ENCODE data around the gene TSHZ3. TPM values are rescaled to one million over a fixed set of nuclear protein-coding genes. Genes with fewer than 3 reads are reported as not detected.

TSHZ3 gene
- total and polyA plus RNA-seq, 9 of the 15 experiments (the other 6 are each of a cell fraction or from before 2014, with no cell fraction given), result 0.03 to 0.13 (median 0.05) TPM; not detected in 5

GRCh38 chr19:31319465-31319864 lies 29.8 kb downstream of the TSHZ3 start:
- Histone ChIP-seq H3K27me3 (ENCODE audit: control insufficient read depth in 2 of 2, insufficient read depth in 2 of 2, low read length in 2 of 2) (peaks cover 5 to 33% of the 10 kb centered on the region in 2 experiments; a peak in 3 of 5 replicates), H4K20me1 (replicated peaks; ENCODE audit: control insufficient read depth, insufficient read depth, low read length) (no peaks in the 10 kb centered on the region), H3K27ac (ENCODE audit: extremely low read depth, low read depth, low read length) (no peak overlapping the region), H3K79me2 (ENCODE audit: control insufficient read depth, insufficient read depth, low read length) (no peaks in the 10 kb centered on the region), H3K9ac (ENCODE audit: insufficient read depth in 1 of 2, low read depth in 2 of 2, low read length in 2 of 2) (no peak overlapping the region), H3K9me3 (replicated peaks; ENCODE audit: control insufficient read depth, insufficient read depth, low read depth, low read length) (no peaks in the 10 kb centered on the region), H3K4me1 (replicated peaks in 1 of 2; ENCODE audit: control insufficient read depth in 2 of 2, insufficient read depth in 2 of 2, low read length in 2 of 2) (no peaks in the 10 kb centered on the region), H3K4me3 (no peak overlapping the region), H3K36me3 (ENCODE audit: control insufficient read depth, insufficient read depth, low read length) (no peaks in the 10 kb centered on the region), H2AFZ (ENCODE audit: low read depth, low read length) (no peak overlapping the region), H3K9me1 (ENCODE audit: control insufficient read depth, insufficient read depth, low read length) (no peaks in the 10 kb centered on the region), H3K4me2 (ENCODE audit: insufficient read depth, low read length) (no peak overlapping the region)
- ChIA-PET POLR2A (interaction anchor here (0.6 to 0.7 kb wide), 2 partner anchors 9 to 414 kb away, joined by 3 to 4 read pairs; no protein-coding TSS in a partner anchor), CTCF (ENCODE audit: low intra/inter-chr PET ratio) (no interaction called here)
- no peak for ATAC-seq
- in situ Hi-C loops (cut with MboI), result no loop called here
- no TSS peak for BruUV-seq (replicated peaks)
- no peak for FAIRE-seq
- WGBS (ENCODE audit: insufficient coverage, low coverage, missing lambda C conversion rate), result 0% methylated on average over 2 of the region's 3 CpGs
- DNase-seq (ENCODE audit: extremely low read depth in 1 of 4, low spot score in 3 of 4), result no peak
- intact Hi-C loops (cut with micrococcal nuclease), result no loop called here
- no peak for TF ChIP-seq HNRNPUL1 (IDR thresholded peaks at IDR 0.05; ENCODE audit: low read length)
- no peak for TF ChIP-seq CREB3L1 (IDR thresholded peaks at IDR 0.05; ENCODE audit: borderline replicate concordance, low read depth)
- TF ChIP-seq NEUROD1 (IDR thresholded peaks at IDR 0.05; ENCODE audit: borderline replicate concordance, low read depth, low read length, partially characterized antibody), result no peak
- TF ChIP-seq ZNF644 (tag; IDR thresholded peaks at IDR 0.05; ENCODE audit: low read depth), result no peak
- no peak for TF ChIP-seq ATF7 (IDR thresholded peaks at IDR 0.05)
- no peak for TF ChIP-seq ZNF76 (CRISPR knock-in tag; IDR thresholded peaks at IDR 0.05; ENCODE audit: borderline replicate concordance)
- TF ChIP-seq E4F1 (CRISPR knock-in tag; IDR thresholded peaks at IDR 0.05; ENCODE audit: borderline replicate concordance), result no peak
- TF ChIP-seq ZBTB33 (CRISPR knock-in tag; IDR thresholded peaks at IDR 0.05), result no peak
- no peak for TF ChIP-seq ZBTB11 (CRISPR knock-in tag; IDR thresholded peaks at IDR 0.05)
- TF ChIP-seq SRSF9 (IDR thresholded peaks at IDR 0.05; ENCODE audit: borderline replicate concordance, low read depth, low read length), result no peak
- TF ChIP-seq ZNF436 (CRISPR knock-in tag; IDR thresholded peaks at IDR 0.05), result no peak
- no peak for TF ChIP-seq ZNF785 (CRISPR knock-in tag; IDR thresholded peaks at IDR 0.05)
- no peak for TF ChIP-seq ZNF830 (CRISPR knock-in tag; IDR thresholded peaks at IDR 0.05)

All from K562 (cell line).